Hematopoietic multipotent progenitor cell treated with erythropoietin and hydrocortisone succinate and interleukin-3 and kit ligand, for 6 days (in vitro differentiated cells): ENCODE measurements around the gene AP3D1.
A peak's percentile ranks its signal among the peaks of the same experiment; 100 is the strongest.

ENCODE experiments used
- DNase-seq: peaks from one replicate; pipeline ENCODE4 v3.0.0-alpha.2; 2015

AP3D1 gene

GRCh38 chr19:2058570-2059421, 92.6 kb downstream of the AP3D1 start:
- DNase-seq: no peak

GRCh38 chr19:2057484-2058469, 93.6 kb downstream of the AP3D1 start:
- no peak for DNase-seq

GRCh38 chr19:2056837-2057192, 94.6 kb downstream of the AP3D1 start:
- DNase-seq: no peak

DNA sequence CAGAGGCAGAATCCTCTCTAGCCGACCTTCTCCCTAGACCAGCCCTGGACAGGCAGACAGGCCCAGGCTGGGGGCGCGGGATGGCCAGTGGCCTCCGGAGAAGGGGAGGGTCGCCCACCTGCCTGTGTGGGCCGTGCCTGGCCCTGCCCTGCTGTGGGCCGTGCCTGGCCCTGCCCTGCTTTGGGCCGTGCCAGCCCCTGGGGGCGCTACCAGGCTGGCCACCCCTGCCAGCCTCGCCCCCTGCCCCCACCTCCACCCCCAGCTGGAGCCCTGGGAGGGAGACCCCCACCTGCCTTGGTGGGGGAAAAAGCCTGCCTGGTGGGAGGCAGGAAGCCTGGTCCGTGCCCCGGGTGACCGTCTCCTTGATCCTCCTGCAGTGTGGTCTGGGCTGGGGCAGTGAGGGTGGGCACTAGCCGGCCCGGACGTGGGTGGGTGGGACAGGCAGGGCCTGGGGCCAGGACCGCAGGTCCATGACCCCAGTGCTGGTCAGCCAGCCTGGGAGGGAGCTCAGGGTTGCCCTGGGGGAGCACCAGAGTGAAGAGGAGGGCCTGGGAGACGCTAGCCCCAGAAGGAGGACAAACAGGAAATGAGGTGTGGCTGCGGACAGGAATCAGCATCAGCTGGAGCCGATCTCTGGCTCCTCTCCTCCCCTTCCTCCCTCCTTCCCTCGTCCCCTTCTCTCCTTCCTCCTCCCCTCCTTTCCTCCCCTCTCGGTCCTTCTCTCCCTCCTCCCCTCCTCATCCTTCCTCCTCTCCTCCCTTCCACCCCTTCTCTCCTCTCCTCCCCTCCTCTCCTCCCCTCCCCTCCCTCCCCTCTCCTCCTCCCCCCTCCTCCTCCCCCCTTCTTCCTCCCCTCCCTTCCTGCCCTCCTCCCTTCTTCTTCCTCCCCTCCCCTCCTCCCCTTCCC, 95.2 kb downstream of the AP3D1 start:
- DNase-seq: peak; percentile 74

DNA sequence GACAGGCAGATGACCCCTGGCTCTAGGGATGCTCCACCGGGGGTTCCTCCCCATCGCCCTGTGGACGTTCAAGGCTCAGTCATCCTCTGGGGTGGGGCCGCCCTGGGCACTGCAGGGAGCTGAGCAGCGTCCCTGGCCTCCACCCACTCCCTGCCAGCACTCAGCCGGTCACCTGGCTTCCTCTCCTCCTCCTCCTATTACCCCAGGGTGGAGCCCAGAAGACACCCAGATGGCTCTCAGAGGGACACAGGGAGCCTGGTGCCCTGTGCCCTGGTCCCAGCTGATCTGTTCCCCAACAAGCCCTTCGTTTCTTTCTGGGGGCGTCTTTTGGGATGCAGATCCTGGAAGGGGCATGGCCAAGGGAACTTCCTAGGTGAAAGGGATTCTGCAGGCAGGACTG, 96.6 kb downstream of the AP3D1 start:
- peak; percentile 23 for DNase-seq

GRCh38 chr19:2053601-2054389, 97.6 kb downstream of the AP3D1 start:
- no peak for DNase-seq

DNA sequence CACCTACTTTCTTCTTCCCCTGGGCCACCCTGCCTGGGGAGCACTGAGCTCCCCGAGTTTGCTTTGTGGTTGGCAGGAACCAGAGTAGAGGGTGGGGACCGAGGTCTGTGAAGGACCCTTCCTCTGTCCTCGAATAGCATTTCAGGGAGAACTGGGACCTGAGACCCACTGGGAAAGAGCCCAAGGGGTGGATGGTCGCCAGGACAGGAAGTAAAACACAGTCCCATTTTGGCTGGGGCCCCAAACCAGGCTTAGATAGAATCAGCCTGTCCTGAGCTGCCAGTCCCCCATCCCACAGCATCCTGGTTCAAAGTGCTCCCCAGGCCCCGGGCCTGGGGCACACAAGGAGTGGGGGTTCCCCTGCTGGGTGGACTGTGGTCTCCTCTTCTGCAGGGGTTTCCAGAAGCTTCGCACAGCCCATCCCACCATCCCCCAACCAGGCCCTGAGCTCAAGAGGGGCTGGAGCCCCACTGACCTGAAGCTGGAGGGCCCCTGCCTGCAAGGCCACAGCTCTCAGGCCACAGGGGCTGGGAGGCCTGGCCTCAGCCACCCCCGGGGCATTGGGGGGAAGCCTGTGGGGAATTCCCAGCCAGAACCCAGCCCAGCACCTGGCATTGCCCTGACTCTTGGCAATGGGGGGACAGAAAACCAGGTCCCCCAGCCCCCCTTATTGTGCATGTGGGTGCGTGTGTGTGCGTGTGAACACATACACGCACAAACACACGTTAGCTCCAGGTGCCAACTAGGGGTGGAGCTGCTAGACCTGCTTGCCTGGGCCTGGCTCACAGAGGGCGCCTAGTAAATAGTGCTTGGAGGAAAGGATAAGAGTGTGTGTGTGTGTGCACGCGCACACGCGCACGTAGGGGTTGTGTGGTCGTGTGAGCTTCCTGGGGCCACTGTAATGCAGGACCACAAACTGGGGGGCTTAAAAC, 99.3 kb downstream of the AP3D1 start:
- peak; percentile 49 for DNase-seq

DNA sequence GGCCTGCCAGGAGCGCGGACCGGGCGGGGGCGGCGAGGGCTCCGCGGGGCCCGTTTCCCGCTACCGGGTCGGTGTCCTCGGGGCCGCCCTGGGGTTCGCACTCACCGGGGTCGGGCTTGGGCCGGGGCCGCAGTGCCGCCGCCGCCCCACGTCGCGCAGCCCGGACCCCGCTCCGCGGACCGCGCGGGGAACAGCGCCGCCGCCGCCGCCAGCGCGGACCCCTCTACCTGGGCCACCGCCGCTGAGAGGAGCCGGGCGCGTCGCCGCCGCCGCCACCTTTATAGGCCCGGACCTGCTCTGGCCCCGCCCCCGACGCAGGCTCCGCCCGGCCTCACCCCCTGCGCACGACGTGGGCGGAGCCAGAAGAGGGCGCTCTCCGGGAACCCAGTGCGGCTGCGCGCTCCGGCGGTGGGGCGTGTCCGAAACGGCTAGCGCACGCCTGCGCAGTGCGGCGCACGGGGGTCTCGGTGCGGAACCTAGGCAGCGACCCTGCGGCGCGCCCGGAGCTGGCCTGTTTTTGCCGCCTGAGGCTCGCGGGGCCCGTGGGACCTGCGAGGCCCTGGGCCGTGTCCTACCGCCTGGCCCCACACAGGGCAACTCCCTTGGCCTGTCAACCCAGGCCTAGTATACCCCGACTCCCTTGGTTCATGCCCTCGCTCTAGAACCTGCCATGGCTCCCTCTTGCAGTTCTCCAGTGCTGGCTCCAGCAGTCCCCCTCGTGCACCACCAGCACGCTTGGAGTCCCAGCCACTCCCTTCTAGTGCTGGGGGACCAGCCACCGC, 100.2 kb downstream of the AP3D1 start, which contains the start of gene MKNK2:
MKNK2 (minus strand) TSS at position 254 of the 782 bp plus-strand sequence. CDS start 393 bp downstream, outside the sequence.
- peak; percentile 92 for DNase-seq
